Endothelial cell of umbilical vein (primary cell): Measurements from ENCODE around the gene CXCR5. TPM values are rescaled to one million over a fixed set of nuclear protein-coding genes. Genes with fewer than 3 reads are reported as not detected.

Source experiments
- BruUV-seq: library from RNA; stranded (reverse); fragments of 400-500 nt; replicated peaks from 2 replicates; lab custom pipeline; 2021; lab: Mats Ljungman, UMichigan
- CTCF ChIA-PET: fragments of 300-600, 350-600 bp; sonication (Branson Sonifier 250); formaldehyde crosslinking; loops from one replicate; lab custom pipeline; 2021; ENCODE audit warnings: antibody characterized with exemption, inconsistent platforms; lab: Charles Lee
- POLR2A ChIA-PET: fragments of 300-600, 350-600 bp; sonication (Branson Sonifier 250); formaldehyde crosslinking; loops from one replicate; lab custom pipeline; 2021; ENCODE audit warnings: antibody characterized with exemption, inconsistent platforms; lab: Charles Lee
- DNase-seq: peaks from one replicate; pipeline ENCODE4 v3.0.0-alpha.2; 2011; ENCODE audit warnings: low read depth, low spot score
- FAIRE-seq: peaks from 2 replicates; lab custom pipeline; 2011; peaks lifted over from hg19 to GRCh38; lab: Jason Lieb, UNC
- H2AFZ ChIP-seq: 2 replicates; pipeline ENCODE4 v1.6.0; 2012; ENCODE audit warnings: low read depth, low read length, control low read depth, inconsistent platforms
- H3K27ac ChIP-seq: 2 replicates; pipeline ENCODE4 v1.5.1; 2011; ENCODE audit warnings: low read depth, mild to moderate bottlenecking, control low read depth, low read length, moderate library complexity; ENCODE audit not compliant: insufficient read depth
- H3K27me3 ChIP-seq, 2 experiments: 2 replicates each; pipeline versions ENCODE4 v1.6.0 to v1.6.1; 2011; ENCODE audit warnings: low read length in 2 of 2, mixed read lengths in 1 of 2; ENCODE audit not compliant: control insufficient read depth in 2 of 2, insufficient read depth in 2 of 2
- H3K36me3 ChIP-seq, 2 experiments: 2 replicates in 1 of 2; 3 replicates in 1 of 2; pipeline ENCODE4 v1.5.1; 2011; ENCODE audit warnings: low read length in 2 of 2, mild to moderate bottlenecking in 1 of 2, moderate library complexity in 1 of 2; ENCODE audit not compliant: control insufficient read depth in 2 of 2, insufficient read depth in 2 of 2; ENCODE audit errors: extremely low read depth in 1 of 2
- H3K4me1 ChIP-seq: 3 replicates; pipeline ENCODE4 v1.5.1; 2011; ENCODE audit warnings: mild to moderate bottlenecking, low read length; ENCODE audit not compliant: control insufficient read depth, insufficient read depth; ENCODE audit errors: extremely low read depth
- H3K4me2 ChIP-seq: 2 replicates; pipeline ENCODE4 v1.6.1; 2011; ENCODE audit warnings: low read length, control low read depth, mixed read lengths; ENCODE audit not compliant: insufficient read depth
- H3K4me3 ChIP-seq, 3 experiments: fragments of 200-600 bp in 1 of 3; sonication (generic), shearing (Covaris generic) in 1 of 3; replicated peaks in 1 of 3; 2 replicates each; pipeline ENCODE4 v1.5.1; 2011 to 2016; ENCODE audit warnings: control low read depth in 3 of 3, low read length in 3 of 3, mild to moderate bottlenecking in 2 of 3, inconsistent platforms in 1 of 3, low read depth in 1 of 3, moderate library complexity in 1 of 3; ENCODE audit not compliant: insufficient read depth in 1 of 3
- H3K79me2 ChIP-seq: 2 replicates; pipeline ENCODE4 v1.6.0; 2012; ENCODE audit warnings: low read length, inconsistent platforms; ENCODE audit not compliant: control insufficient read depth, insufficient read depth
- H3K9ac ChIP-seq: replicated peaks from 2 replicates; pipeline ENCODE3; 2011; ENCODE audit warnings: low read length, control low read depth; ENCODE audit not compliant: insufficient read depth; ENCODE audit errors: extremely low read depth
- H3K9me1 ChIP-seq: replicated peaks from 3 replicates; pipeline ENCODE4 v1.6.0; 2011; ENCODE audit warnings: mild to moderate bottlenecking, low read length; ENCODE audit not compliant: control insufficient read depth, insufficient read depth; ENCODE audit errors: extremely low read depth
- H3K9me3 ChIP-seq: replicated peaks from 2 replicates; pipeline ENCODE4 v1.5.1; 2012; ENCODE audit warnings: low read length, inconsistent platforms; ENCODE audit not compliant: control insufficient read depth, insufficient read depth
- H4K20me1 ChIP-seq: replicated peaks from 2 replicates; pipeline ENCODE3; 2011; ENCODE audit warnings: mild to moderate bottlenecking, low read length; ENCODE audit not compliant: control insufficient read depth, insufficient read depth; ENCODE audit errors: extremely low read depth
- EZH2 ChIP-seq: IDR thresholded peaks from 2 replicates; pipeline ENCODE4 v1.6.1; 2012; ENCODE audit warnings: borderline replicate concordance, low read depth, mild to moderate bottlenecking, moderate library complexity, low read length, inconsistent platforms; ENCODE audit not compliant: severe bottlenecking
- FOS ChIP-seq: IDR thresholded peaks from 2 replicates; pipeline ENCODE4 v1.6.1; 2011; ENCODE audit warnings: mild to moderate bottlenecking, low read length, moderate library complexity, borderline replicate concordance; ENCODE audit not compliant: insufficient read depth
- GATA2 ChIP-seq: IDR thresholded peaks from 2 replicates; pipeline ENCODE4 v1.7.0; 2011; ENCODE audit warnings: low read depth, mild to moderate bottlenecking, moderate library complexity, mixed read lengths, low read length; ENCODE audit not compliant: insufficient read length, insufficient read depth
- MAX ChIP-seq: IDR thresholded peaks from 2 replicates; pipeline ENCODE4 v1.6.1; 2011; ENCODE audit not compliant: insufficient read depth, insufficient read length
- MYC ChIP-seq: IDR thresholded peaks from one replicate; pipeline ENCODE4 v1.6.1; 2011; ENCODE audit warnings: mild to moderate bottlenecking, low read depth, low read length
- POLR2A ChIP-seq: IDR thresholded peaks from 2 replicates; pipeline ENCODE4 v1.6.1; 2012; ENCODE audit warnings: low read depth, mild to moderate bottlenecking, control low read depth, low read length
- POLR2AphosphoS5 ChIP-seq: IDR thresholded peaks from 2 replicates; pipeline ENCODE4 v1.6.1; 2012; ENCODE audit warnings: low read depth, mild to moderate bottlenecking, control low read depth, low read length, moderate library complexity; ENCODE audit not compliant: insufficient read depth
- dilution Hi-C: fragments of 300-500 bp; cut with MboI; formaldehyde crosslinking; loops from one replicate; pipeline ENCODE4 v1.15.0; 2019; ENCODE audit warnings: low sequenced_read_pairs; ENCODE audit not compliant: extremely low pct_ligation_motif_present
- intact Hi-C: fragments of 100-400 bp; cut with micrococcal nuclease; formaldehyde crosslinking; loops from one replicate; pipeline ENCODE4 v1.10.0; 2022
- polyA plus RNA-seq, 4 experiments: library from polyadenylated mRNA; depleted of rRNA in 3 of 4; stranded (reverse) in 3 of 4; unstranded in 1 of 4; fragments of >200 nt; gene quantifications; 2 replicates each; pipeline versions ENCODE4 v1.2.1 to v1.2.3, GENCODE V29; 2011 to 2012; ENCODE audit warnings: missing spikeins in 1 of 4
- total RNA-seq: library from RNA; stranded (reverse); gene quantifications from 2 replicates; pipeline ENCODE4 v1.2.3, GENCODE V29; 2021
- TF ChIP-seq, protein P1 (sequence below), 2 donors: IDR thresholded peaks; 1 replicate in 1 of 2; 2 replicates in 1 of 2; pipeline ENCODE4 v1.5.1; 2011; ENCODE audit warnings: low read length in 2 of 2, mild to moderate bottlenecking in 2 of 2, moderate library complexity in 2 of 2, control low read depth in 1 of 2, inconsistent platforms in 1 of 2, low read depth in 1 of 2; ENCODE audit not compliant: insufficient read depth in 1 of 2; ENCODE audit errors: extremely low read depth in 1 of 2

The CXCR5 gene
- total and polyA plus RNA-seq, 2 donors (not counting 3 experiments of a cell fraction or from before 2014, with no cell fraction given) = not detected

DNA sequence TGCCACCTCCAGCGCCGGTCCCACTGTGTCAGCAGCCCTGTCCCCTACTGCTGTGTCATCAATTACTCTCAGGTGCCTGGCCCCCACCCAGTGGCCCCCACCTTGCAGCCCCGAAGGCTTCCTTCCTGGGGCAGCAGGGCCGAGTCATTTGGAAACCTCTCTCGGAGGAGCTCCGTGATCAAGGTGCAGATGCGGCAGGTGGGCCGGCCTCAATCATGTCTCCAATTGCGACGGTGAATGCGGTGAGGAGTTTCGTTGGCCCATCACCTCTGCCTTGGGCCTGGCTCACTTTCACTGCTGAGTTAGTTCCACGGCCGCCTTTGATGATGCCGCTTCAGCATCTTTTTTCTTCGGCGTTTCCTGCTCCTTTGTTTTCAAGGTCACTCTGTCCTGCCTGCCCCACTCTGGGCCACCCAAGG is 11.3 kb upstream of the CXCR5 start:
- no peak for FAIRE-seq

More for the DNA sequence above, 11.3 kb upstream of the CXCR5 start:
- Histone ChIP-seq H3K27ac (no peak overlapping the region), H3K4me1 (no peaks in the 10 kb centered on the region), H3K9ac (no peak overlapping the region), H3K36me3 (no peaks in the 10 kb centered on the region), H3K4me3 (no peak overlapping the region), H2AFZ (no peak overlapping the region), H3K27me3 (no peaks in the 10 kb centered on the region), H3K79me2 (no peaks in the 10 kb centered on the region), H4K20me1 (no peaks in the 10 kb centered on the region), H3K4me2 (no peak overlapping the region), H3K9me1 (no peaks in the 10 kb centered on the region), H3K9me3 (no peaks in the 10 kb centered on the region)
- no peak for DNase-seq
- TF ChIP-seq EZH2 = no peak
- TF ChIP-seq MYC = no peak
- TF ChIP-seq FOS = no peak
- no peak for TF ChIP-seq POLR2AphosphoS5
- TF ChIP-seq, protein P1, sequence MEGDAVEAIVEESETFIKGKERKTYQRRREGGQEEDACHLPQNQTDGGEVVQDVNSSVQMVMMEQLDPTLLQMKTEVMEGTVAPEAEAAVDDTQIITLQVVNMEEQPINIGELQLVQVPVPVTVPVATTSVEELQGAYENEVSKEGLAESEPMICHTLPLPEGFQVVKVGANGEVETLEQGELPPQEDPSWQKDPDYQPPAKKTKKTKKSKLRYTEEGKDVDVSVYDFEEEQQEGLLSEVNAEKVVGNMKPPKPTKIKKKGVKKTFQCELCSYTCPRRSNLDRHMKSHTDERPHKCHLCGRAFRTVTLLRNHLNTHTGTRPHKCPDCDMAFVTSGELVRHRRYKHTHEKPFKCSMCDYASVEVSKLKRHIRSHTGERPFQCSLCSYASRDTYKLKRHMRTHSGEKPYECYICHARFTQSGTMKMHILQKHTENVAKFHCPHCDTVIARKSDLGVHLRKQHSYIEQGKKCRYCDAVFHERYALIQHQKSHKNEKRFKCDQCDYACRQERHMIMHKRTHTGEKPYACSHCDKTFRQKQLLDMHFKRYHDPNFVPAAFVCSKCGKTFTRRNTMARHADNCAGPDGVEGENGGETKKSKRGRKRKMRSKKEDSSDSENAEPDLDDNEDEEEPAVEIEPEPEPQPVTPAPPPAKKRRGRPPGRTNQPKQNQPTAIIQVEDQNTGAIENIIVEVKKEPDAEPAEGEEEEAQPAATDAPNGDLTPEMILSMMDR (IDR thresholded peaks at IDR 0.05; ENCODE audit: extremely low read depth in 1 of 2, insufficient read depth in 1 of 2, low read depth in 1 of 2, low read length in 2 of 2) = no peak
- no peak for TF ChIP-seq POLR2A
- no peak for TF ChIP-seq MAX
- TF ChIP-seq GATA2 = no peak
- intact Hi-C loops = no loop called here
- ChIA-PET CTCF (no interaction called here), POLR2A (no interaction called here)
- dilution Hi-C loops = no loop called here
- BruUV-seq = no TSS peak
